ENCODE results near the gene KLHL15. TPM values are rescaled to one million over a fixed set of nuclear protein-coding genes. Genes with fewer than 3 reads are reported as not detected.
"Not testable (repeated sequence)": the region's sequence is repeated elsewhere in the genome, so short reads cannot be mapped to it uniquely, and the experiment has no call there.

The KLHL15 gene
- 19.7 TPM for total RNA-seq (ENCODE audit: insufficient read depth, low replicate concordance)

DNA sequence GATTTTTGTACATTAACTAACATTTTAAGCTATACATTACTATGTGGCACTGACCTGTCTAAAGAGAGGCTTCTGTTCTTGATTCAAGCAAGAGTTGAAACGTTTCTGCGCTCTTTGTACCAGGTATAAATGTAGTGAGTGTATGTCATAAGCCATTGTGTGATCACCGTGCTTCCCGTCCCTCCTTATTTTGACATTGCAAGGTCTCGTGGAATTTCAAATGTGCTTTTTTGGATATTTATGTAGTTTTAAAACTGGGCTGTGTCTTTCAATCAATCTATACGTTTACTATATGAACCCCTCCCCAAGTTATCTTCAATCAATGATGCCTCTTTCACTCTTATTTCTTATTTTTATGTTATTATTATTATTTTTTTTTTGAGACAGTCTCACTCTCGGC lies at the start of gene KLHL15:
KLHL15 (minus strand) TSS at position 101 of the 400 bp plus-strand sequence. CDS start 20,493 bp downstream, outside the sequence.
- DNase-seq (ENCODE audit: low spot score), result no peak

GRCh38 chrX:24069877-24070276 lies 42.9 kb upstream of the KLHL15 start:
- DNase-seq (ENCODE audit: low spot score), result no peak

GRCh38 chrX:24063488-24063887 lies 36.5 kb upstream of the KLHL15 start:
- DNase-seq (ENCODE audit: low spot score), result no peak

- no peak for DNase-seq (ENCODE audit: low spot score)
Measured at GRCh38 chrX:24055043-24055356, 28.0 kb upstream of the KLHL15 start.

- peak; percentile 96 for DNase-seq (ENCODE audit: low spot score)
Measured at GRCh38 chrX:24054182-24055042, 27.4 kb upstream of the KLHL15 start, which contains the start of gene EIF2S3. TSS of gene EIF2S3 (plus strand) at chrX:24054956. CDS start at chrX:24054969, 13 bp downstream.

DNA sequence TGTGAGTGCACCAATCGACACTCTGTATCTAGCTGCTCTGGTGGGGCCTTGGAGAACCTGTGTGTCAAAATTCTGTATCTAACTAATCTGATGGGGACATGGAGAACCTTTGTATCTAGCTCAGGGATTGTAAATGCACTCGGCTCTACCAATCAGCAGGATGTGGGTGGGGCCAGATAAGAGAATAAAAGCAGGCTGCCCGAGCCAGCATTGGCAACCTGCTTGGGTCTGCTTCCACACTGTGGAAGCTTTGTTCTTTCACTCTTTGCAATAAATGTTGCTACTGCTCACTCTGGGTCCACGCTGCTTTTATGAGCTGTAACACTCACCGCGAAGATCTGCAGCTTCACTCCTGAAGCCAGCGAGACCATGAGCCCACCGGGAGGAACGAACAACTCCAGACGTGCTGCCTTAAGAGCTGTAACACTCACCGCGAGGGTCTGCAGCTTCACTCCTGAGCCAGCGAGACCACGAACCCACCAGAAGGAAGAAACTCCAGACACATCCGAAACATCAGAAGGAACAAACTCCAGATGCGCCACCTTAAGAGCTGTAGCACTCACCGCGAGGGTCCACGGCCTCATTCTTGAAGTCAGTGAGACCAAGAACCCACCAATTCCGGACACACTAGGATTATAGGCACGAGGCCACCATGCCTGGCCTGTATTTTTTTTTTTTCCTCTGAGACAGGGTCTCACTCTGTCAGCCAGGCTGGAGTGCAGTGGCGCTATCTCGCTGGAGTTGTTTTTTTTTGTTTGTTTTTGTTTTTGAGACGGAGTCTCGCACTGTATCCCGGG lies 23.7 kb upstream of the KLHL15 start:
- DNase-seq (ENCODE audit: low spot score), result not testable (repeated sequence)

GRCh38 chrX:24049643-24050042 lies 22.7 kb upstream of the KLHL15 start:
- not testable (repeated sequence) for DNase-seq (ENCODE audit: low spot score)

GRCh38 chrX:24046060-24046459 lies 19.1 kb upstream of the KLHL15 start:
- DNase-seq (ENCODE audit: low spot score), result not testable (repeated sequence)

DNA sequence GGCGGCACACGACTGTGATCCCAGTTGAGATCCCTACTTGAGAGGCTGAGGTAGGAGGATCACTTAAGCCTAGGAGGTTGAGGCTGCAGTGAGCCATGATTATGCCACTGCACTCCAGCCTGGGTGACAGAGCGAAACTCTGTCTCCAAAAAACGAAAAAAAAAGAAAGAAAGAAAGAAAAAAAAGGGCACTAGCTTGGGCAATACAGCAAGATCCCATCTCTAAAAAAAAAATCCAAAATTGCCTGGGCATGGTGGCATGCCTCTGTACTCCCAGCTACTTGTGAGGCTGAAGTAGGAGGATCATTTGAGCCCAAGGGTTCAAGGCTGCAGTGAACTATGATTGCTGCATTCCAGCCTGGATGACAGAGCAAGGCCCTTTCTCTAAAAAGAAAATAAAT lies 10.7 kb upstream of the KLHL15 start:
- DNase-seq (ENCODE audit: low spot score), result no peak

GRCh38 chrX:24034485-24034884 lies 7.5 kb upstream of the KLHL15 start:
- DNase-seq (ENCODE audit: low spot score), result no peak

DNA sequence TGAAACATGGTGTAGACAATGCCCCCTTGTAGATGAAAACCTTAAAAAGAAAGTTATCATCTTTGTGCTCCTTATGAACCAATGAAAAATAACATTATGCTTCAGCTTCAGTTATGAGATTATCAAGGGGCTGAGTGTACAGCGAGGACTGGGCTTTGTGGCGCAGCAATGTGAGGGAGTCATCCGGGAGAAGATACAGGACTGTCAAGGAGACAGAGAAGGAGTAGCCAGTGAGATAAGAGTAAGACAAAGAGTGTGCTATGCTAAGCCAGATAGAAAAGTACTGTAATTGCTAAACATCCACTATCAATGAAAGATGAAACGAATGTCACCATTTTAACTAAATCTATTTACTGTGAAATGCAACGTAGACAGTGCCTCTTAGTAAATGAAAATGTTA lies 3.6 kb upstream of the KLHL15 start:
- DNase-seq (ENCODE audit: low spot score), result no peak

DNA sequence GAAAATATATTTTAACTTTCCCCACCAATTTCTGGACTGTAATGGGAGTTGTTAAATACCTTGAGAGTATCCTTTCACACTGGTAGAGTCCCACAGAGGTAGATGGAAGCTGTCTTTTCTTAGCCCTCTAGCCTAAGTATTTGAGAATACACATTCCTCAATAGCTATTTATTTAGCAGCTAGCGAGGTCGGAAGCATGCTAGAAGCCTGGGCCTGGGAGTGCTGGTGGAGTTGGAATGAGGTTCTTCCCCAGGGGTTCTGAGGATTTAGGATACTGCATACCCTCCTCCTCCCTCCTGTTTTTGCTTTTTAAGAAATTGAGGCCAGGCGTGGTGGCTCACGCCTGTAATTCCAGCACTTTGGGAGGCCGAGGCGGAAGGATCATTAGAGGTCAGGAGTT lies 999 bp upstream of the KLHL15 start:
- DNase-seq (ENCODE audit: low spot score), result no peak

DNA sequence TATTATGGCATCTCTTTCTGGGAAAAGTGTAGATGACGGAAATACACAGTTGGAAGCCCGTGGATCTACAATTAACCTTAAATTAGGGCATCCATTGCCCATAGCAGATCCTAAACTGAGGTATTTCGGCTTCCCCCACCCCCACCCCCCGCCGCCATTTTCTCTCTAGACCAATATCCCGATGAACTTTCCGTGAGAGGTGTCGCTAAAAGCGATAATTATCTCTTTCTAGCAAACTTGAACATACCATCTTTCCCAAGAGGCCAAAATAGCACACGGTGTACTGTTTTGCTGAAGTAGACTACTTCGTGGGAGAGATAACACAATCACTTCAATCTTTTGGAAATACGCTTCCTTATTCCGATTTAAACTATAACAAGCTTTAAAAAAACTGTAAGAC lies 554 bp downstream of the KLHL15 start:
- peak; percentile 36 for DNase-seq (ENCODE audit: low spot score)

DNA sequence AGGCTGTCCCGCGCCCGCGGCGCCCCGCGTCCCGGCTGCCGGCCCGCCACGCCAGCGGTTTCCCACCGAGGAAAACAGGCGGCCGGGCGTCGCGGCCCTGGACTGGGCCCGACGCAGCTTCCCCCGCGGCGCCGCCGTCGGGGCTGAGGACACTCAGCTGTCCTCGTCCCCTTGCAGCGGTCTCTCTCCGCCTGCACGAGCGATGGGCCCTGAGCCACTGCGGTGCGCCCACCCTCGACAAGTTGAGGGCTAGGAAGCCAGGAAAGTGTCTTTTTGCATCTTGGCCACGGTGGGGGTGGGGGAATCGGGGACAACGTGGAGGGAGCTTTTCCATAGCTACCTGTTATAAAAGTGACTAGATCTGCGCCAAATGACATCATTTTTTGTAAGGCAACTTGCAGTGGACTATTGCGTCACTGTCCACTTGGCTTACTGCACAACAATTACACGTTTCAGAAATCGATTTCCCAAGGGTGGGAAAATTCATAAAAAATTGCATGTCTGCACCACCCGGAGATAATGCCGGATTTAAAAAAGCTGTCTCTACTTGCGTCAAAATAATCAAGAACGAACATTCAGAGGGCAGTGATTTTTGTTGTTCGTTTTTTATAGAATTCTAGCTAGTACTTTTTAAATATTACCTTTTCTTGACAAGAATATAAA lies 1.1 kb downstream of the KLHL15 start:
- DNase-seq (ENCODE audit: low spot score), result peak; percentile 48

- peak; percentile 89 for DNase-seq (ENCODE audit: low spot score)
Measured at GRCh38 chrX:24024819-24025740, 1.9 kb downstream of the KLHL15 start.

- peak; percentile 24 for DNase-seq (ENCODE audit: low spot score)
Measured at GRCh38 chrX:24023972-24024669, 2.9 kb downstream of the KLHL15 start.

DNA sequence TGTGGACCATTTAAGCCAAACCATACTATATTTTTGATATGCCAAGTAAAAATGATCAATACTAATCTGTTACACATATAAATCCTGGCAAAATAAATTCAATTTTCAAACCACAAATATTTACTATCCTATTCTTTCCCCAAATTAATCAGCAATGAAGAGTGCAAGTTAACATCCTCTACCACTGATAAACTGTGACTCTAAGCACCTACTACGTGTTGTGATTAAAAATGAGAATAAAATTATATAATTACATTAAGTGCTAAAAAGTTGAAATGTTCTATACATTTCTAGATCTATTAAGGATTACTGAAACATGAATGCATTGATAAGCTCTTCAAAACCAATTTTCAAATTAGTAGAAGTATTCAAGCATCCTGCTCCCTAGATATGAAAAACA lies 3.4 kb downstream of the KLHL15 start:
- DNase-seq (ENCODE audit: low spot score), result no peak

GRCh38 chrX:24020306-24020876 lies 6.6 kb downstream of the KLHL15 start:
- peak; percentile 17 for DNase-seq (ENCODE audit: low spot score)

DNA sequence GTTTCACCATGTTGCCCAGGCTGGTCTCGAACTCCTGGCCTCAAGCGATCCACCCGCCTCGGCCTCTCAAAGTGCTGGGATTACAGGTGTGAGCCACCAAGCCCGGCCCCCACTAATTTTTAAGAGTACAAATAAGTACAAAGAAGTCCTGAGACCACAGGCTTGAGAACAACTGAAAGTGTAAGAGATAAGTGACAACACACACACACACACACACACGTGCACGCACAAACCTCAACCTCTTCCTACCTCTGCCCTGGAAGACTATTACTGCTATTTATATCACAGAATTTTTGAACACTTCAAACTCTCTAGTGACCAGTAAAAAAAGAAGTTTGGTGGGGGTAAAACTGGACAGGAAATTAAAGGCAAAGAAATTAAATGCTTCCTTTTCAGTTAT lies 7.5 kb downstream of the KLHL15 start:
- DNase-seq (ENCODE audit: low spot score), result no peak

DNA sequence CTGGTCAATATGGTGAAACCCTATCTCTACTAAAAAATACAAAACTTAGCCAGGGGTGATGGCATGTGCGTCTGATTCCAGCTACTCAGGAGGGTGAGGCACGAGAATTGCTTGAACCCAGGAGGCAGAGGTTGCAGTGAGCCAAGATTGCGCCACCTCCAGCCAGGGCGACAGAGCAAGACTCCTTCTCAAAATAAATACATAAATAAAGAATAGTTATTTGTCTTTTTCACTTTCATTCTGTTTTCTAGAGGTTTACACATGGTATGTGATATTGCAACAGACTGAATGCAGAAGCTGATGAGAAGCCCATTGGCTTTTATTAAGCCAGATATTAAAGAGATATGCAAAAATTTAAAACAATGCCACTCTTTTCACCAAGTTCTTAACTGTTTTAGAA lies 8.2 kb downstream of the KLHL15 start:
- DNase-seq (ENCODE audit: low spot score), result no peak
